ENCODE measurements around the gene KIFC1. TPM values are rescaled to one million over a fixed set of nuclear protein-coding genes. Genes with fewer than 3 reads are reported as not detected.

The KIFC1 gene
- total and polyA plus RNA-seq, 2 of the 4 experiments (the other 2 are of a cell fraction): 33.9 to 40.6 TPM

GRCh38 chr6:33391922-33392594, 435 bp downstream of the KIFC1 start:
- H3K79me1 ChIP-seq (ENCODE audit: low read depth in 1 of 2, low read length in 2 of 2): peaks cover 3 to 7% of the 10 kb centered on the region in 2 experiments; a peak in 1 of 4 replicates
- peak overlapping the region; percentile 71; the same call in 1 of the 2 replicates for H2AK5ac ChIP-seq (ENCODE audit: low read depth, low read length)
- ATAC-seq (ENCODE audit: low read depth) (peak; percentile 8; the same call in 1 of the 2 replicates), DNase-seq (peak; percentile 44)
- peak overlapping the region; percentile 98 for H2AK9ac ChIP-seq (replicated peaks; ENCODE audit: low read depth, low read length, poor library complexity)
- H3K27me3 ChIP-seq (ENCODE audit: control insufficient read depth, insufficient read depth, low read length): no peaks in the 10 kb centered on the region
- H3K36me3 ChIP-seq (ENCODE audit: control insufficient read depth, insufficient read depth, low read length): no peaks in the 10 kb centered on the region
- H3K18ac ChIP-seq (ENCODE audit: low read depth, low read length): no peak overlapping the region
- H2BK5ac ChIP-seq (ENCODE audit: low read depth, low read length, poor library complexity, severe bottlenecking): peak overlapping the region; percentile 59
- peak overlapping the region; percentile 37 to 38; a peak in 3 of 4 replicates for H4K8ac ChIP-seq (ENCODE audit: low read depth in 2 of 2, low read length in 2 of 2)
- BruUV-seq (replicated peaks): TSS peak; percentile 63
- dilution Hi-C loops (cut with HindIII; ENCODE audit: low sequenced_read_pairs, unreplicated experiment) (no loop called here), intact Hi-C loops (cut with micrococcal nuclease) (loop anchor here (1.0 to 2.0 kb wide), 3 partner anchors 18 to 33 kb away; partner anchors contain the start of gene CUTA), in situ Hi-C loops (cut with MboI; ENCODE audit: low sequenced_read_pairs) (no loop called here)
- peak overlapping the region; percentile 48; the same call in 1 of the 2 replicates for H3K27ac ChIP-seq (ENCODE audit: insufficient read depth, low read length)
- H2BK15ac ChIP-seq (ENCODE audit: low read depth, low read length): no peak overlapping the region
- H3K4me1 ChIP-seq (ENCODE audit: control insufficient read depth, insufficient read depth, low read length): no peaks in the 10 kb centered on the region
- H4K91ac ChIP-seq (ENCODE audit: insufficient read depth, low read depth, low read length): peak overlapping the region; percentile 75
- WGBS, 2 experiments (ENCODE audit: extremely low coverage in 2 of 2, insufficient read length in 1 of 2): 0% methylated on average over 14 of the region's 31 CpGs; no CpG with 5 or more reads in 1 of the 2 experiments
- H3K4me3 ChIP-seq (ENCODE audit: insufficient read depth, low read depth, low read length): peak overlapping the region; percentile 58
- H3K9me1 ChIP-seq (ENCODE audit: insufficient read depth, low read length): peaks cover 7% of the 10 kb centered on the region; the same call in 1 of the 2 replicates
- no peaks in the 10 kb centered on the region for H3K9me3 ChIP-seq (ENCODE audit: control insufficient read depth, insufficient read depth, low read length)
- no peaks in the 10 kb centered on the region; the same call in 1 of the 2 replicates for H4K20me1 ChIP-seq (ENCODE audit: insufficient read depth, low read length)
- peak overlapping the region; percentile 40; the same call in 1 of the 2 replicates for H2BK120ac ChIP-seq (ENCODE audit: low read depth, low read length)
- H3K56ac ChIP-seq (ENCODE audit: extremely low read depth, insufficient read depth, low read length): peak overlapping the region; percentile 91
- peak overlapping the region; percentile 51 for H3K23ac ChIP-seq (ENCODE audit: low read depth, low read length)
- H4K5ac ChIP-seq (ENCODE audit: low read depth, low read length): no peak overlapping the region; the same call in 1 of the 2 replicates
- H3K4me2 ChIP-seq (ENCODE audit: low read depth, low read length): peak overlapping the region; percentile 95
- H2BK20ac ChIP-seq (ENCODE audit: low read depth, low read length): no peak overlapping the region
- POLR2A ChIA-PET (ENCODE audit: unreplicated experiment): no interaction called here
- H3K9ac ChIP-seq (ENCODE audit: low read depth, low read length): peak overlapping the region; percentile 89
- CTCF ChIA-PET: no interaction called here
- peak overlapping the region; percentile 92 for H2AFZ ChIP-seq (replicated peaks; ENCODE audit: low read length, poor library complexity)
- peak overlapping the region; percentile 54 for H3K14ac ChIP-seq (replicated peaks; ENCODE audit: low read depth, low read length)
- peak overlapping the region; percentile 71 for H3K4ac ChIP-seq (ENCODE audit: low read depth, low read length)
- TF ChIP-seq MAFK (IDR thresholded peaks at IDR 0.05; ENCODE audit: low read depth, low read length) (no peak), POLR2A (IDR thresholded peaks at IDR 0.05; ENCODE audit: low read depth, low read length) (peak; percentile 65; the same call in 1 of the 2 replicates), CHD1 (IDR thresholded peaks at IDR 0.05; ENCODE audit: low read depth, low read length) (peak; percentile 36; the same call in 1 of the 2 replicates)
